Measurements from ENCODE around the gene MYLK3.

Gene MYLK3

DNA sequence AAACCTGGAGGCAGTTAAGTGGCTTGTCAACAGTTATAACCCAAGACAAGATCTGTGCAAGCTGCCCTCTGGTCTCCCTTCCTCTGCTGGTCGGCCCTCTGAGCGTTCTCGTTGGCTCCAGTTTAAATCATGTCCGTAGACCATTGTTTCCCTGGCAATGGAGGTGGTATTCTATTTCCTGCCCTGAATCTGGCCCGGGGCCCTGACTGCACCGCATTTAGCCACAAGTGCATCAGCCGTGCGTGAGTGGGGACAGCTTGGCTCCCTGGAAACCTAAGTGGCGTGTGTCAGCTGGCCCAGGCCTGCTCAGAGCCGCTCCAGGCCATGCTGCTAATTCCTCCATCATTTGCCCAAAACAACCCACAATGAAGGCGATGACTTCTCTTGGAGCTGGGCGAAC lies 15.0 kb upstream of the MYLK3 start:
- no peak for DNase-seq (ENCODE audit: low read depth)
- H3K4me3 ChIP-seq (ENCODE audit: low read depth, low read length) = no peak overlapping the region

DNA sequence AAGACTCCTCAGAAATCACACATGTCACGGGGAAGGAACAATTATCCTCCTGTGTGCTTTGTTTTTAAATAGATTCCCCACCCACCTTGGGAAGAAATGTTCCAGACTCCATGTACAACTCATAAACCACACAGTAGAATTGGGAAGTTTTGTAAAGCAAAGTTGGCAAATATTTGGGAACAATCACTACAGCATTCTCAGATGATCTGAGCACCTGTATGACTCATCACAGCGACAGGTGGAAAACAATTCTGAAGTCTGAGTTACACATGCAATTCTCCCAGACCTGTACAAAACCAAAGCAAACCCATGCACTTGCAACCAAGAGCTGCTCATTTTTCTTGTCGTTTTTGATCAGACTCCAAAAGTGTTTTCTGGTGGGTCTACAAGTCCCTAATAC lies 14.4 kb upstream of the MYLK3 start:
- DNase-seq (ENCODE audit: low read depth) = no peak
- no peak overlapping the region for H3K4me3 ChIP-seq (ENCODE audit: low read depth, low read length)

DNA sequence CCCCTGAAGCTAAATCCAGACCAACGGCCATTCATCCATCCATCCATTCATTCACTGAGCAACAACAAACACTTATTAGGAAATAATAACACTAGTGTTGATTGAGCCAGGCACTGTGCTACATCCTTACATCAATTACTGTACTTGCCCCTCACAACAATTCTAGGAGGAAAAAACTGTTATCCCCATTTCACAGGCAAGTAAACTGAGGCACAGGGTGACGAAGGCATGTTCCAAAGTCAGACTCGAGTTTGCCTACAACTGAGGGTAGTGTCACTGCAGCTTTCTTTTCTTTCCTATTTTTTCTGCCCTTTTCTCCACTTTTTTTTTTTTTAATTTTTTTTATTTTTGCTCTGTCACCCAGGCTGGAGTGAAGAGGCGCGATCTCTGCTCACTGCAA lies 11.2 kb upstream of the MYLK3 start:
- DNase-seq (ENCODE audit: low read depth) = no peak

DNA sequence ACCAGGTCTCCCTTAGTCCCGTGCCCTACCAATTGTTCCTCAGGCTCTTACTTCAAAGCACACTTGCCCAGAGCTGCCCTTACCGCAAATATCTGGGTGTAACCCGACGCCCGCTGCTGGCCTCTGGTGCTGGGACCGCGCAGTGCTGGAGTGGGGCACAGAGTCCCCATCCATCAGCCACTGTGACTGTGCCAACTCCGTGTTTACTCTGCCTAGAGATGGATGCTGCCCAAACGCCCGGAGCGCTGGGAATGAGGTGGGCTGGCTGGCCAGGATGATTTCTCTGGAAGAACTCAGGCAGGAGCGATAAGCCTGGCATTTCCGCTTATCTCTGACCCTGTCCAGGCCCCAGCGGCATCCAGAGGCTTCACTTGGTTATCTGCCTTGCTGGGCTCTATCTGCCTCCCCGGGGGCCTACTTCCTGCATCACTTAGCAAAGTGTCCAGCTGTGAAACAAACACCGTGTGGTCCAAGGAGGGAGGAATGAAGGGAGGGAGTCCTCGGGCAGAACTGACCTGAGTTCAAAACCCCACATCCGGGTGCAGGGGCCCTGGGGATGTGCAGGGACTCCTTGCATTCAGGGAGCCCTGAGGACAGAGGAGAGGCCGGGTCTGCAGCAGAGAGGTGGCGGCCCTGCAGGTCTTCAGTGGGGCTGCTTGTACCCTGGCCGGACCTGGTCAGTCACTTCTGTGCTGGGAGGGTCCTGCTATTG lies 9.4 kb upstream of the MYLK3 start:
- DNase-seq (ENCODE audit: low read depth) = no peak
- H3K4me3 ChIP-seq (ENCODE audit: low read depth, low read length) = no peak overlapping the region

More for the DNA sequence above, 11.2 kb upstream of the MYLK3 start:
- H3K4me3 ChIP-seq (ENCODE audit: low read depth, low read length) = no peak overlapping the region

DNA sequence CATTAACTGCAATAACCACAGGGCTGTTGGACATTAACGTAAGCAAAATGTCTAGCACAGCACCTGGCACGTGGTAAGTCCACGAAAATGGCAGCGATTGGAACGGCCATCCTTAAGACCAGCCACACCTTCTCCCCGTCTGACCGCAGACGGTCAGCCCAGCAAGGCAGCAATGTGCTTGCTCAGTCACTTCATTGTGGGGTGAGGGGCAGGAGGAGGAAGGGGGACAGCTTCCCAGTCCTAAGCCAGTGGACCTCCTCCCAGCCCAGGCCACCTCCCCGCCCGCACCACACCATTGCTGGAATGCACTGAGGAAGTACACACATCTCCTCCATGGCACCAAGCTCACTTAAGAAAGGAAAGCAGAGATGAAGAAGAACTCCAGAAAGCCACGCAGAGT lies 8.6 kb upstream of the MYLK3 start:
- H3K4me3 ChIP-seq (ENCODE audit: low read depth, low read length) = no peak overlapping the region
- DNase-seq (ENCODE audit: low read depth) = no peak

DNA sequence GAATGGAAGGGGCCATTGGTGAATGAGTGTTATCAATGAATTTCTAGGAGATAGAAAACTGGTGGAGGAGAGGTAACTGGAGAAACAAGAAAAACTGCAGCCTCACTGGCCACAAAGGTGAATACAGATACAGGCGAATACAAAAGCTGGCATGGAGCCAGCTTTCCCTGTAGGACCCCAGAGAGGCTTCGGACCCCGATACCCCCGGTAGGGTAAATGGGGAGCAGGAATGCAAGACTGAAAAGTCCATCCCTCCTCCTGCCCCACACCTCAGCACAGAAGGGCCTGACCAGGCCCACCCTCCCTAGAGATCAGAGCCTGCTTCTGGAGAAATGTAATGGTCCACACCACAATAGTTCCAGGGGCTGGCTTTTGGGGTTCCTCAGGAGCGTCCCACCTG lies 4.9 kb upstream of the MYLK3 start:
- no peak overlapping the region for H3K4me3 ChIP-seq (ENCODE audit: low read depth, low read length)
- DNase-seq (ENCODE audit: low read depth) = no peak

DNA sequence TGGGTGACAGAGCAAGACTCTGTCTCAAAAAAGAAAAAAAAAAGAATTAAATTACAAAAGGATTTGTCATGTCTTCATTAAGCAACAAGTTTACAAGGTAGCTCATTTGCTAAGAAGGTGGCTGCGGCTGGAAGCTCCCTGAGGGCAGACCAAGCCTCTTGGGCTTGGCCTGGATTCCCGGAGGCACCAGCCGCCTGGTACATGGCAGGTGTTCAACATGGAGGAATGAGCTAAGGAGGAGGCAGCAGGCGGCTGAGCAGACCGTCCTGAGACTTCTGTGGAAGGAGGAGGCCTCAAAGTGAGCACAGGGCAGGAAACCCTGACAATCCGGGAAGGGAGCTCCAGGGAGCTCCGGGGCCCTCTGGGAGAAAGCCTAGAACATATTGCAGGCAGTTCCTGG lies 3.2 kb upstream of the MYLK3 start:
- no peak for DNase-seq (ENCODE audit: low read depth)
- no peak overlapping the region for H3K4me3 ChIP-seq (ENCODE audit: low read depth, low read length)

DNA sequence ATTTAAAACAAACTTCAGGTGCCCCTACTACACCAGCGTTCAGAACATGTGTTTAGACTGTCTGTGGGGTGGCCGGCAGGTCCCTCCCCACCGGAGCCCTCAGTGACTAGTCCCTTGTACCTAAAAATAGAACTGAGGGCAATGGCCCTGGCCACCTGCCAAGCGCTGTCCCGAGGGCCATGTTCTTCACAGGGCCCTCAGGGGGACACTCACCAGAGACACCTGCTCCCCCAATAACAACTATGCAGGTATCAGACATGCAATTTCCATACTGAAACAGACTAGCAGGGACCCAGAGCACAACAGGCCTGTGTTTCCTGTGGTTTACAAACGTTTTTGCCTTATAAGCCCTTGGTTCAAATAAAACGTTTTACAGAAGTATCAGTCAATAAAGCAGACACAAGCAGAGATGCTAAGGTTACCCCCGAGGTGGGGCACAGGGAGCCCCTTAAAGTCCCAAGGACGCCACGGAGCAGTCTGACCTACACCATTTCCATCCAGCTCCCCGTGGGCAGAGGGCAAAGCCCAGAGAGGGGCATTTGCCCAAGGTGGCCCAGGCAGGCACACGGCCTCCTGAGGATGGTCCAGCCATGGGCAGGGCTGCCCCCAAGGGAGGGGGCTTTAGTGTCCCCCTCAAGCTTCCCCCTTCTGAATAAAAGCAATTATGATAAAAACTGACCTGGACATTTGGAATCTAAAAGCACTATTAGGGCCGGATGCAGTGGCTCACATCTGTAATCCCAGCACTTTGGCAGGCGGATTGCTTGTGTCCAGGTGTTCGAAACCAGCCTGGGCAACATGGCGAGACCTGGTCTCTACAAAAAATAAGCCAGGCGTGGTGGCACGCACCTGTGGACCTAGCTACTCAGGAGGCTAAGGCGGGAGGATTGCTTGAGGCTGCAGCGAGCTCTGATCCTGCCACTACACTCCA lies 896 bp upstream of the MYLK3 start:
- no peak for DNase-seq (ENCODE audit: low read depth)
- H3K4me3 ChIP-seq (ENCODE audit: low read depth, low read length) = no peak overlapping the region

DNA sequence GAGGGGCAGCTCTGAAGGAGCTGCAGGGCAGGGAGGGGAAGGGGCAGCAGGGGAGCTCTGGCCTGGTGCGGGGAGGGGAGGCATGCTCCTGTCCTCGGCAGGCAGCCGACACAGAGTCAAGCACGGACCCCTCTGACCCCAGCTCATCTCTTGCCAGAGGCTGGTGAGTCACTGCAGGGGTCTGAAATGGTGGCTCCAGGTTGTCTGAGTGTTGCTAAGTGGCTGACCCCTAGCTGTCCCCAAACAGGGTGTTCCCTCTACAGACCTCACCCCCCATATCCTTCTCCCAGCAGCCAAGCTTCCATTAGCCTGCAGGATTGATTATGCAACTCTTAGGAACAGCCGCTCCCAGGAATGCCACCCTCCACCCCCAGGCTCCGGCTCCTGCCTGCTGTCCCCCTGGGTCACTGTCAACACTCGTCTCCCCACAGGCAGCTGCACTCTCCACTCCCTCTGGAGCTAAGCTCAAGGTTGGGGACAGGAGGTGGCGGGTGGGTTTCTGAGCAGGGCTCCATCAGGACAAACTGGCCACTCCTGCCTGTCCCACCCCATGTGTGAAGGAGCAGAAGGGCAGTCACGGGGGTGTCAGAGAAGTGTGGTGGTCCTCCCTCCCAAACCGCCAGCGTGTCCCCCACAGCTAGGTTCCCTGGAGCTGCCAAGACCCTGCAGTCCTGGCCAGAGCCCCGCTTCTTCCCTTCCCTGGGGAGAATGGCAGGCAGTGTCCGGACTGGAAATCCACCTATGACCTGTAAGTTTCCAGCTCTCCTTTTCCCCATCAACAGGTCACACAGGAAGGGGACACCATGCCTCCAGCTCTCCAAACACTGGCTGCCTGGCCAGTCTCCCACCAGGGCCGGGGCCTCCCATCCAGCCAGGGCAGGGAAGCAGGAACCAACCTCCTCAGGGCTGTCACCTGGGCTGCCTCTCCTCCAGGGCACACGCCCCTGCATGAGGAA lies 1.0 kb downstream of the MYLK3 start:
- DNase-seq (ENCODE audit: low read depth) = no peak
- no peak overlapping the region for H3K4me3 ChIP-seq (ENCODE audit: low read depth, low read length)

DNA sequence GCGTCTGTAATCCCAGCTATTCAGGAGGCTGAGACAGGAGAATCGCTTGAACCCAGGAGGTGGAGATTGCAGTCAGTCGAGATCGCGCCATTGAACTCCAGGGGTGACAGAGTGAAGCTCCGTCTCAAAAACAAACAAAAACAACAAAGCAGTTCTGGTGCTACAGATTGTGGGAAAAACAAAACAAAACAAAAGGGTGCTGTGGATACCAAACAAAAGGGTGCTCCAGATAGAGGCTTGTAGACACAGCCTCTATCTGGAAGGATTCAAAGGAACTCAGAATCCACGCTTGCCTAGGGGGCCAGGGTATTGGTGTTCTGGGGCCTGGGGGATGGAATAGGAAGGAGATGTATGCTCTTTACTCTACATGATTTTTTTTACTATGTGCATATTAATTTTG lies 2.5 kb downstream of the MYLK3 start:
- DNase-seq (ENCODE audit: low read depth) = no peak
- no peak overlapping the region for H3K4me3 ChIP-seq (ENCODE audit: low read depth, low read length)

DNA sequence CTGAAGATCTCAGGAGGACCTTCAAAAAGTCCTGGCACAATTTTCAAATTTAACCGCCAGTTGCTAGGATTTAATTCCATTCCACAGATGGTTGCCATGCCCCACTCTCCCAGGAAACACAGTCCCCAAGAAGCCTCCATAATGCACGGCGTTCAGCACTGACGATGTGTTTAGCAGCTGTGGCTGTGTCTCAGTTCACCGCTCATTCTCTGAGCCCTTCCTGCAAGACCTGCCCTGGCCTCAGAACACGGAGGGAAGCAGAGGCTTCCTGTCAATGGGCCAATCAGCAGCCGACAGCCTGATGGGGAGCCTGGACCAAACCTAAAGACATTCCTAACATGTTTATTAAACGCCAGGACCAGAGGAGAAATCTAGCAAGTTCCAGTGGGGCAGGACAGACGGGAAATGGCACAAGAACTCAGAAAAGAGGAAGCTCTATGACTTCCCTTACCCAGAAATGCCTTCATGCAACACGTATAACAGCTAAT lies 4.9 kb downstream of the MYLK3 start:
- DNase-seq (ENCODE audit: low read depth) = no peak
- H3K4me3 ChIP-seq (ENCODE audit: low read depth, low read length) = no peak overlapping the region

DNA sequence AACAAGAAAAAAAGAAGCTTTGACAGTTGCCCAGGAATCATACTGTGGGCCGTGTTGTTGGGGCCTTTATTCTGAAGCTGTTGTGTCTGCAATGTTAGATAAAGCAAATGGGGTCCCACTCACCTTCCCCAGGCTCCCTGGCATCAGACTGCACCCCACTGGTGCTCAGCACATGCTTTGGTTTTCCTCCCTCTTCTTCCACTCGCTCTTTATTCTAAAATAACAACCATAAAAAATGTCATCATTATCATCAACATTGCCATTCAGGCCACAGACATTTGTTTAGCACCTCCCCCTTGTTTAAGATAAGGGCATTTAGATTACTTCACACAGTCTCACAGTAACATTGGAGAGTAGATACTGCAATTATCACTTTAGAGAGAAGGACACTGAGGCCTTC lies 8.2 kb downstream of the MYLK3 start:
- H3K4me3 ChIP-seq (ENCODE audit: low read depth, low read length) = no peak overlapping the region
- no peak for DNase-seq (ENCODE audit: low read depth)

DNA sequence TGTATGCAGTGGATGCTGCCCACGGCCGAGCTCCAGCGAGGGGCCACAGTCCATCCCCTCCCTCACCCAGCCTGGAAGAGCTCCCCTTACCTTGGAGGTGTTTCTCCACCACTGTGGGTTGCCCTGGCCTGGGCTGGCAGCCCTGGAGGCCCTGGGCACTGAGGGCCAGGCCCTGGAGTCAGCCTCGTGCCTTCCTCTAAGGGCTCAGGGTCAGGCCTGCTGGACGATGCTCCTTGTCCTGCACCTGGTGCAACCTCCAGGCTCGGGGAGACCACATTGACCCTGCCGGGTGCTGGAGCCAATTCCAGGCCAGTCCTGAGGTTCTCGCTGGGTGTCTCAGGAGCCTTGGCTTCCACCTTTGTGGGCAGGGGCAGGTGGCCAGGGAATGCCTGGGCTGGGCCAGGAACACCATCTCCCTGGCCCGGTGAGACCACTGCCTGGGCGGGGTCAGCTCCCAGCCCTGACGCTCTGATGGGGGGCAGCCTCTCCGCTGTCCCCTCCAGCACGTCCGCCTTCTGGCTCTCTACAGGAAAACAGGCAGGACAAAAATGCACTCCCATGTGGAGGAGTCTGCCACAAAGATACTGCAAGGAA lies 10.4 kb downstream of the MYLK3 start:
- DNase-seq (ENCODE audit: low read depth) = no peak

DNA sequence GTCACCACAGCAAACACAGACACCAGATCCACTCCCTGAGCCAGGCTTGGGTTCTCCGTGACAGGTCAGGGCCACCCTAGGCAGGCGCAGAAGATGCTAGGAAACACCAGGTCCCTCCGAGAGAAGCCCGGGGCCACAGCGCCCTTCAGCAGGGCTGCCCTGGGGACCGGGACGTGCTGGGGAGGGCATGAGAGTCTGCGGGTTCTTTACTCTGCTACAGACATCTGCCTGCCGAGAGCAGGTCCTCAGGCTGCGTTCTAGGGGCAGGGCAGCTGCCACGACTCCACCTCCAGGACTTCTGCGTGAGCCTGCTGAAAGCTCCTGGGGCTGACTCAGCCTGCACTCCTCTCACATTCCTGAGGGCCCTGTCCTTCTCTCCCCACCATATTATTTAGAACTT lies 11.4 kb downstream of the MYLK3 start:
- no peak for DNase-seq (ENCODE audit: low read depth)
- H3K4me3 ChIP-seq (ENCODE audit: low read depth, low read length) = no peak overlapping the region

More for the DNA sequence above, 10.4 kb downstream of the MYLK3 start:
- H3K4me3 ChIP-seq (ENCODE audit: low read depth, low read length) = no peak overlapping the region

DNA sequence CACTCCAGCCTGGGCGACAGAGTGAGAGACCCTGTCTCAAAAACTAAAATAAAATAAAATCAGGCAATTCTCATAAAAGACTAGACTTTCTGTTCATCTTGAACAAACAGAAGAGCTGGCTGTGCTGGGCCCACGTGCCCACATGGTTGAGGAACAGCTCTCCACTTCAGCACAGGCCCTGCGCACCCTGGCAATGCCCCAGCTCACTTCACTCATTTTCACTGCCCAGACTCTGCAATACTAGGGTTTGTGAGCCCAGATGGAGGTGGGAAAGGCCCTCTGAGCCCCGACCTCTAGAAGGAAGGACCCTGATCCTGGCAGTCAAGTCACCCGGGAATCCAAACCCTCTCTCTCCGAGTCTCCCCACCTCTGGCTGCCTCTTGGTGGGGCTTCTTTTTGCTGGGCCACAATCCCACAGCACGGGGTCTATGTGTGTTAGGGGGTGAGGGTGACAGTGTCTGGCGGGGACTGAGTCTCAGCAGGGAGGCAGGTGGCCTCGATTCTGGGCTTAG lies 14.8 kb downstream of the MYLK3 start:
- no peak overlapping the region for H3K4me3 ChIP-seq (ENCODE audit: low read depth, low read length)
- no peak for DNase-seq (ENCODE audit: low read depth)

DNA sequence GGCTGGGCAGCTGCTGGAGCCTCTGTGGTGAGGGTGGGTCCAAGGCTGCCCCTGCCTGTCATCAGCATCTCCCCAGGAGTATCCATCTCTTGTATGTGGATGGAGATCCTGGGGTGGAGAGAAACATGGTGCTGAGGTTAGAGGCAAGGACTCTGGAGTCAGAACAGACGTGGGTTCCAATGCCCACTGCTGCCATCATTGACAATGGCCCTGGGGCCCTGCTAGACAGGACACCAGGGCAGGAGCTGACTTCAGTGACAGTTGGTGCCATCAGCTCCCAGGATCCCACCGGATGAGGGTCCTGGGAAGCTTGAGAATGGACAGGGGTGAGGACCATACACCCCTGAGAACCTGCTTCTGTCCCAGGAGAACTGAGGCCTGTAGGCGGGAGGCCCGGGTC lies 15.6 kb downstream of the MYLK3 start:
- no peak overlapping the region for H3K4me3 ChIP-seq (ENCODE audit: low read depth, low read length)
- DNase-seq (ENCODE audit: low read depth) = no peak

DNA sequence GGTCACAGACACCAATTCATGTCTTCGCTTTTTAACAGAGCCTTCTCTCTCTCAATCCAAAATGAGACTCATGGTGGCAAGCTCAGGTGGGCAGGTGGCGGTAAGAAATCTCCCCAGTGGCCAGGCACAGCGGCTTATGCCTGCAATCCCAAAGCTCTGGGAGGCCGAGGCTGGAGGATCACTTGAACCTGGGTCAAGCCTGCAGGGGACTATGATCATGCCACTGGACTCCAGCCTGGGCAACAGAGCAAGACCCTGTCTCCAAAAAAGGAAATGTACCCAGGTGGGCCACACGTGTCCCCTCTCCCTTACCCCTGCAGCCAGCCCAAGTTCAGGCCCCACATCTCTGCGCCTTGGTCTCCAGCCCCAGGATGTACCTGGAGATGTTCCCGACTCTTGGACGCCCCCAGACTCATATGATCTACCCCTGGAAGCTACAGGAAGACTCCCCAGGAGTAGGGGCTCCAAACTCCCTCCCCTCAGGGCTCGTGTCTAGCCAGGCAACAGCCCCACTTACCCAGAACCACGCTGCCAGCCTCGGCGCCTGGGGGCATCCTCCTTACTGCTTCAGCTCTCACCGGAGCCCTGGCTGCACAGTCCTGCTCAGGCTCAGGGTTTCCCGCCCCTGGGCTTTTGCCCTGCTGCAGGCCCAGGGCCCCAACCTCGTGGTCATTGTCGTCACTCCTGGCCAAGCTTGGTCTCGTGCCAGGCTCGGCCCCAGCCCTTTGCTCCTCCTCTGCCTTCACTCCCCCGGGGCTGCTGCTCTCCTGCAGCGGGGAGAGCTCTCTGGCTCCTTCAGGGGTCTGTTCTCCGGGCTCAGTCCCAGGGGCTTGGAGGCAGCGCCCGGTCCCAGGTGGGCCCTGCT lies 16.2 kb downstream of the MYLK3 start:
- H3K4me3 ChIP-seq (ENCODE audit: low read depth, low read length) = no peak overlapping the region
- DNase-seq (ENCODE audit: low read depth) = no peak
